HepG2 (cell line): ENCODE results near the gene SLIT1. TPM values are rescaled to one million over a fixed set of nuclear protein-coding genes. Genes with fewer than 3 reads are reported as not detected.

Experiments
- ATAC-seq: fragments of 200-7000 bp; cut with Tn5 transposase; 3 replicates; pipeline ENCODE4 v1.9.1; 2020; ENCODE audit warnings: mild to moderate bottlenecking, moderate library complexity
- BruUV-seq: library from RNA; stranded (reverse); fragments of 400-500 nt; replicated peaks from 2 replicates; lab custom pipeline; 2021; lab: Mats Ljungman, UMichigan
- CTCF ChIA-PET: fragments of 300-600 bp; formaldehyde crosslinking; extraction: SDS; loops from one replicate; lab custom pipeline; 2021; ENCODE audit warnings: low total read pairs, inconsistent platforms, low intra/inter-chr PET ratio; lab: Yijun Ruan, JAX
- POLR2A ChIA-PET: fragments of 350-600 bp; sonication (Branson Sonifier 250); formaldehyde crosslinking; loops from one replicate; lab custom pipeline; 2020; ENCODE audit warnings: antibody characterized with exemption, inconsistent platforms; lab: Yijun Ruan, JAX
- DNase-seq: peaks from one replicate; pipeline ENCODE4 v3.0.0-alpha.2; 2015; ENCODE audit warnings: low spot score
- FAIRE-seq: peaks from 3 replicates; lab custom pipeline; 2011; peaks lifted over from hg19 to GRCh38; lab: Jason Lieb, UNC
- H2AFZ ChIP-seq: one replicate; pipeline ENCODE4 v1.6.1; 2011; ENCODE audit warnings: low read length, inconsistent platforms
- H3K27ac ChIP-seq: fragments of 300-600 bp; 3 replicates; pipeline ENCODE4 v1.8.0; 2011; ENCODE audit warnings: mixed run types, mild to moderate bottlenecking, mixed read lengths, low read length, inconsistent platforms; ENCODE audit not compliant: insufficient read depth; ENCODE audit errors: extremely low read length
- H3K27me3 ChIP-seq, 2 experiments: fragments of 200-600 bp in 1 of 2; 2 replicates in 1 of 2; 3 replicates in 1 of 2; pipeline versions ENCODE4 v1.6.0 to v1.8.0; 2011; ENCODE audit warnings: low read length in 2 of 2, mild to moderate bottlenecking in 2 of 2, moderate library complexity in 2 of 2, inconsistent platforms in 1 of 2; ENCODE audit not compliant: insufficient read depth in 2 of 2, control insufficient read depth in 1 of 2
- H3K36me3 ChIP-seq, 2 experiments: fragments of 200-600 bp in 1 of 2; replicated peaks in 1 of 2; 2 replicates in 1 of 2; 3 replicates in 1 of 2; pipeline versions ENCODE4 v1.5.1 to v1.8.0; 2011; ENCODE audit warnings: low read length in 2 of 2, inconsistent platforms in 1 of 2; ENCODE audit not compliant: insufficient read depth in 2 of 2, control insufficient read depth in 1 of 2
- H3K4me1 ChIP-seq: 2 replicates; pipeline ENCODE4 v1.5.1; 2012; ENCODE audit warnings: low read length, inconsistent platforms; ENCODE audit not compliant: insufficient read depth
- H3K4me2 ChIP-seq: 2 replicates; pipeline ENCODE4 v1.6.0; 2011; ENCODE audit warnings: low read depth, low read length, inconsistent platforms
- H3K4me3 ChIP-seq, 3 experiments: fragments of 200-600 bp in 1 of 3; sonication (generic), shearing (Covaris generic) in 1 of 3; replicated peaks in 1 of 3; 2 replicates each; pipeline ENCODE4 v1.5.1; 2011 to 2016; ENCODE audit warnings: low read length in 3 of 3, inconsistent platforms in 2 of 3, low read depth in 2 of 3, mild to moderate bottlenecking in 2 of 3, control low read depth in 1 of 3, mixed read lengths in 1 of 3; ENCODE audit not compliant: insufficient read depth in 1 of 3
- H3K79me2 ChIP-seq: one replicate; pipeline ENCODE4 v1.6.1; 2011; ENCODE audit warnings: low read length, inconsistent platforms; ENCODE audit not compliant: insufficient read depth
- H3K9ac ChIP-seq: 2 replicates; pipeline ENCODE4 v1.6.0; 2011; ENCODE audit warnings: mild to moderate bottlenecking, low read depth, low read length, inconsistent platforms; ENCODE audit not compliant: insufficient read depth
- H3K9me3 ChIP-seq: 2 replicates; pipeline ENCODE4 v1.5.1; 2012; ENCODE audit warnings: mild to moderate bottlenecking, low read length
- H4K20me1 ChIP-seq: 2 replicates; pipeline ENCODE4 v1.6.0; 2011; ENCODE audit warnings: inconsistent platforms, mild to moderate bottlenecking, low read length, moderate library complexity; ENCODE audit not compliant: insufficient read depth
- CREB3 ChIP-seq: sonication (generic); formaldehyde crosslinking; IDR thresholded peaks from 2 replicates; pipeline ENCODE4 v1.5.0; 2020; ENCODE audit warnings: missing genetic modification reagents
- KDM2A ChIP-seq: sonication (generic); formaldehyde crosslinking; IDR thresholded peaks from 2 replicates; pipeline ENCODE4 v1.4.0; 2020; ENCODE audit warnings: low read depth, missing genetic modification reagents, borderline replicate concordance
- MBNL3 ChIP-seq: fragments of 250-450 bp; sonication (Bioruptor Pico); conservative IDR thresholded peaks from 2 replicates; pipeline ENCODE4 v1.8.0; 2022; ENCODE audit warnings: mild to moderate bottlenecking, inconsistent platforms
- TFE3 ChIP-seq: IDR thresholded peaks from 2 replicates; pipeline ENCODE4 v1.6.1; 2016
- TMF1 ChIP-seq: sonication (generic); formaldehyde crosslinking; IDR thresholded peaks from 2 replicates; pipeline ENCODE4 v1.8.1; 2022; ENCODE audit warnings: low read depth, missing genetic modification reagents
- USF2 ChIP-seq, 2 experiments: sonication (generic) in 1 of 2; formaldehyde crosslinking in 1 of 2; IDR thresholded peaks; 2 replicates each; pipeline versions ENCODE4 v1.5.1 to v1.6.1; 2011 to 2020; ENCODE audit warnings: borderline replicate concordance in 1 of 2, low read depth in 1 of 2, low read length in 1 of 2, mild to moderate bottlenecking in 1 of 2, missing genetic modification reagents in 1 of 2, moderate library complexity in 1 of 2
- ZNF263 ChIP-seq: sonication (generic); formaldehyde crosslinking; IDR thresholded peaks from 2 replicates; pipeline ENCODE4 v1.4.0; 2020; ENCODE audit warnings: missing genetic modification reagents
- ZNF530 ChIP-seq: sonication (generic); formaldehyde crosslinking; IDR thresholded peaks from 2 replicates; pipeline ENCODE4 v1.5.0; 2020; ENCODE audit warnings: low read depth, mild to moderate bottlenecking, missing genetic modification reagents
- WGBS: methylation state at CpG from one replicate; pipeline ENCODE4 v1.1.6; 2017; ENCODE audit warnings: low lambda C conversion rate; 5-methylcytosine and 5-hydroxymethylcytosine counted together
- in situ Hi-C: cut with HindIII; loops from 2 replicates; pipeline ENCODE4 v1.10.0; 2017; ENCODE audit warnings: low pct_unique_long_range_greater_than_20kb; ENCODE audit not compliant: extremely low pct_ligation_motif_present
- intact Hi-C: fragments of 100-400 bp; cut with micrococcal nuclease; formaldehyde crosslinking; loops from one replicate; pipeline ENCODE4 v1.10.0; 2022; ENCODE audit not compliant: unreplicated experiment
- polyA plus RNA-seq, 8 experiments: library from polyadenylated mRNA; depleted of rRNA in 3 of 8; stranded (reverse) in 7 of 8; unstranded in 1 of 8; fragments of >200 nt; fragmentation: Illumina TruSeq in 4 of 8; extraction: Trizol in 4 of 8; gene quantifications; 2 replicates each; pipeline versions ENCODE4 v1.2.1 to v1.2.3, GENCODE V29; 2011 to 2016; ENCODE audit warnings: low read depth in 4 of 8, missing spikeins in 1 of 8, mixed read lengths in 1 of 8; ENCODE audit not compliant: insufficient read depth in 1 of 8
- total RNA-seq, 5 experiments: library from RNA; depleted of rRNA; stranded (reverse); fragments of >200 nt; fragmentation: Illumina TruSeq; extraction: Trizol; gene quantifications; 2 replicates each; pipeline ENCODE4 v1.2.3, GENCODE V29; 2016; ENCODE audit warnings: low read depth in 1 of 5
- TF ChIP-seq, protein P1 (sequence below): sonication (generic); formaldehyde crosslinking; IDR thresholded peaks from 2 replicates; pipeline ENCODE4 v1.4.0; 2020; ENCODE audit warnings: missing genetic modification reagents, borderline replicate concordance
- TF ChIP-seq, protein P2 (sequence below): sonication (generic); formaldehyde crosslinking; conservative IDR thresholded peaks from 2 replicates; pipeline ENCODE4 v1.4.0; 2020; ENCODE audit warnings: missing genetic modification reagents

Gene SLIT1
- total and polyA plus RNA-seq, 2 of the 13 experiments (the other 11 are each of a cell fraction or from before 2014, with no cell fraction given), result 0.09 to 0.33 TPM

DNA sequence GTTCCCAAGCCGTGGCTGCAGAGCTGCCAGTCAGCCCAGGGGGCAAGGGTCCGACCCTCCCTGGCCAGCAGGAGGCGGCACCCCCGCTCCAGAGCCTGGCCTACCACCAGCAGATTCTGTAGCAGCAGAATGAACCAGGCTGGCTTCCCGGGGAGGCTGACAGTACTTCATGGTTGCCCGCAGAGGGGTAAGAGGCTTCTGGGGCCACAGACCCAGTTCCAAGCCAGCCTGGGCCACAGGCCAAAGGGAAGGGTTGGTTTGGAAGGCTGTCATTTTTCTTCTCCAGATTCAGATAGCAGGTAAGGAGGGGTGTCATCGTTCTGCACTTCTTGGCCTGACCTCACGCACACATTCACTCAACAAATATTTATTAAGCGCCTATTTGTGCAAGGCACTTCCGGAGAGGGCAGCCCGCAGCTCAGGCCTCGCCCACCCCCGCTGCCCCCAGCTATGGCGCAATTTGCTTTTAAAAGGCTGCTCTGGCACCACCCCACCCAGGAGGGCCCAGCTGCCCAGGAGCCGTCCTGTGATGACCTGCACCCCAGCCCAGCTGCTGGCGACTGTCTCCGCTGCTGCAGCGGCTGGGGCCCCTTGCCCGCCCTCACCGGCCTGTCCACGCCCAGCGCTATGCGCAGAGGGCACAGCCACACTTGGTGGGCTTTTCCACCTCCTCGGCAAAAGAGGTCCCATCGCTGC, 185.1 kb downstream of the SLIT1 start (continued):
- no peak; the same call in 1 of the 2 replicates for TF ChIP-seq KDM2A (CRISPR knock-in tag)

DNA sequence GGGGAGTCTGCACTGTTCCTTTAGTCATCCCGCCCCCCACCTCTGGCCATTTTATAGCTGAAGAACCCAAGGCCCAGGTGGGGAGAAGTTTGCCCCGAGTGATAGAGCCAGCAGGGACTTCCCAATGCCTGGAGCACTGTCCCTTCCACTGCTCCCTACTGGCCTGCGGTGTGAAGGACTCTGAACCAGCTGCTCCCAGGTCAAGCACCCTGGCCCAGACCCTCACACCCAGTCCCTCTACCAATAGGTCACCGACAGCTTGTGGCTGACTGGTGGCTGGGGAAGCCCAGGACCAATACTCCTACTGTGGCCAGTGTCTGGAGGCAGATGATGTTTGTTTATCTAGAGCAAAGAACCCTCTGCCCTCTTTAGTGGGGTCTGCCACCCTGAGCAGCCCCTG, 185.8 kb downstream of the SLIT1 start:
- FAIRE-seq, result no peak
- no TSS peak for BruUV-seq
- CTCF ChIA-PET, result no interaction called here
- TF ChIP-seq CREB3 (CRISPR knock-in tag) (no peak), USF2 (IDR thresholded peaks at IDR 0.05; ENCODE audit: low read depth, low read length) (no peak), USF2 (CRISPR knock-in tag; IDR thresholded peaks at IDR 0.05; ENCODE audit: borderline replicate concordance) (no peak), ZNF263 (CRISPR knock-in tag) (peak; percentile 56), MBNL3 (no peak), ZNF530 (CRISPR knock-in tag) (no peak), TFE3 (CRISPR knock-in tag) (no peak), TMF1 (0 out of 2 replicates have a peak, but pooled peaks have one; percentile 15)
- TF ChIP-seq, protein P1, sequence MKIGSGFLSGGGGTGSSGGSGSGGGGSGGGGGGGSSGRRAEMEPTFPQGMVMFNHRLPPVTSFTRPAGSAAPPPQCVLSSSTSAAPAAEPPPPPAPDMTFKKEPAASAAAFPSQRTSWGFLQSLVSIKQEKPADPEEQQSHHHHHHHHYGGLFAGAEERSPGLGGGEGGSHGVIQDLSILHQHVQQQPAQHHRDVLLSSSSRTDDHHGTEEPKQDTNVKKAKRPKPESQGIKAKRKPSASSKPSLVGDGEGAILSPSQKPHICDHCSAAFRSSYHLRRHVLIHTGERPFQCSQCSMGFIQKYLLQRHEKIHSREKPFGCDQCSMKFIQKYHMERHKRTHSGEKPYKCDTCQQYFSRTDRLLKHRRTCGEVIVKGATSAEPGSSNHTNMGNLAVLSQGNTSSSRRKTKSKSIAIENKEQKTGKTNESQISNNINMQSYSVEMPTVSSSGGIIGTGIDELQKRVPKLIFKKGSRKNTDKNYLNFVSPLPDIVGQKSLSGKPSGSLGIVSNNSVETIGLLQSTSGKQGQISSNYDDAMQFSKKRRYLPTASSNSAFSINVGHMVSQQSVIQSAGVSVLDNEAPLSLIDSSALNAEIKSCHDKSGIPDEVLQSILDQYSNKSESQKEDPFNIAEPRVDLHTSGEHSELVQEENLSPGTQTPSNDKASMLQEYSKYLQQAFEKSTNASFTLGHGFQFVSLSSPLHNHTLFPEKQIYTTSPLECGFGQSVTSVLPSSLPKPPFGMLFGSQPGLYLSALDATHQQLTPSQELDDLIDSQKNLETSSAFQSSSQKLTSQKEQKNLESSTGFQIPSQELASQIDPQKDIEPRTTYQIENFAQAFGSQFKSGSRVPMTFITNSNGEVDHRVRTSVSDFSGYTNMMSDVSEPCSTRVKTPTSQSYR (CRISPR knock-in tag), result no peak
- TF ChIP-seq, protein P2, sequence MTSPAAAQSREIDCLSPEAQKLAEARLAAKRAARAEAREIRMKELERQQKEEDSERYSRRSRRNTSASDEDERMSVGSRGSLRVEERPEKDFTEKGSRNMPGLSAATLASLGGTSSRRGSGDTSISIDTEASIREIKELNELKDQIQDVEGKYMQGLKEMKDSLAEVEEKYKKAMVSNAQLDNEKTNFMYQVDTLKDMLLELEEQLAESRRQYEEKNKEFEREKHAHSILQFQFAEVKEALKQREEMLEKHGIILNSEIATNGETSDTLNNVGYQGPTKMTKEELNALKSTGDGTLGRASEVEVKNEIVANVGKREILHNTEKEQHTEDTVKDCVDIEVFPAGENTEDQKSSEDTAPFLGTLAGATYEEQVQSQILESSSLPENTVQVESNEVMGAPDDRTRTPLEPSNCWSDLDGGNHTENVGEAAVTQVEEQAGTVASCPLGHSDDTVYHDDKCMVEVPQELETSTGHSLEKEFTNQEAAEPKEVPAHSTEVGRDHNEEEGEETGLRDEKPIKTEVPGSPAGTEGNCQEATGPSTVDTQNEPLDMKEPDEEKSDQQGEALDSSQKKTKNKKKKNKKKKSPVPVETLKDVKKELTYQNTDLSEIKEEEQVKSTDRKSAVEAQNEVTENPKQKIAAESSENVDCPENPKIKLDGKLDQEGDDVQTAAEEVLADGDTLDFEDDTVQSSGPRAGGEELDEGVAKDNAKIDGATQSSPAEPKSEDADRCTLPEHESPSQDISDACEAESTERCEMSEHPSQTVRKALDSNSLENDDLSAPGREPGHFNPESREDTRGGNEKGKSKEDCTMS, result no peak

More for the DNA sequence above, 185.8 kb downstream of the SLIT1 start:
- Histone ChIP-seq H3K27me3 (no peaks in the 10 kb centered on the region; a peak in 1 of 5 replicates), H3K4me1 (peaks cover 59% of the 10 kb centered on the region), H3K9ac (no peak overlapping the region), H3K4me3 (peak overlapping the region in 1 of 3 experiments; percentile 53; a peak in 2 of 6 replicates), H3K27ac (peak overlapping the region; percentile 21), H3K79me2 (no peaks in the 10 kb centered on the region), H4K20me1 (no peaks in the 10 kb centered on the region), H3K36me3 (no peaks in the 10 kb centered on the region), H2AFZ (no peak overlapping the region), H3K9me3 (no peaks in the 10 kb centered on the region), H3K4me2 (peak overlapping the region; percentile 74)
- ATAC-seq (peak; percentile 23), DNase-seq (no peak)
- in situ Hi-C loops, result no loop called here
- WGBS, result 100% methylated on average over 1 of the region's 4 CpGs
- intact Hi-C loops, result no loop called here
- POLR2A ChIA-PET, result interaction anchor here (0.6 to 2.1 kb wide), 4 partner anchors 20 to 306 kb away, joined by 3 to 7 read pairs (median 4); no protein-coding TSS in a partner anchor
